Gastroesophageal sphincter (tissue), 4 donors: ENCODE data around the gene UMODL1. TPM values are rescaled to one million over a fixed set of nuclear protein-coding genes. Genes with fewer than 3 reads are reported as not detected.

ENCODE experiments used
- ATAC-seq: fragments of 150-250 bp; one replicate; pipeline ENCODE4 v1.9.1; 2016; ENCODE audit warnings: mild to moderate bottlenecking, moderate library complexity
- H3K27ac ChIP-seq, 4 donors: fragments of 200-600 bp; sonication (generic) in 3 of 4; 1 replicate in 3 of 4; 2 replicates in 1 of 4; pipeline ENCODE4 v1.5.1; 2016 to 2019
- H3K27me3 ChIP-seq: fragments of 200-600 bp; sonication (generic); one replicate; pipeline ENCODE4 v1.5.1; 2019
- H3K36me3 ChIP-seq, 2 donors: fragments of 200-600 bp; sonication (generic); one replicate each; pipeline ENCODE4 v1.5.1; 2019; ENCODE audit warnings: control low read depth in 1 of 2
- H3K4me1 ChIP-seq, 3 donors: fragments of 200-600 bp; sonication (generic); 1 replicate in 2 of 3; 2 replicates in 1 of 3; pipeline ENCODE4 v1.5.1; 2016 to 2019; ENCODE audit warnings: control low read depth in 2 of 3
- H3K4me3 ChIP-seq, 2 donors: fragments of 200-600 bp; sonication (generic); one replicate each; pipeline ENCODE4 v1.5.1; 2019; ENCODE audit warnings: mild to moderate bottlenecking in 1 of 2, moderate library complexity in 1 of 2
- H3K9me3 ChIP-seq, 3 donors: fragments of 200-600 bp; sonication (generic); one replicate each; pipeline ENCODE4 v1.5.1; 2017 to 2019; ENCODE audit warnings: control low read depth in 2 of 3
- EP300 ChIP-seq: sonication (generic); formaldehyde crosslinking; IDR thresholded peaks from one replicate; pipeline ENCODE4 v1.6.1; 2017; ENCODE audit warnings: antibody characterized with exemption, mild to moderate bottlenecking
- POLR2A ChIP-seq, 2 donors: fragments of 450-650 bp; IDR thresholded peaks; one replicate each; pipeline ENCODE4 v1.6.1; 2017; ENCODE audit warnings: antibody characterized with exemption in 2 of 2, mild to moderate bottlenecking in 2 of 2, moderate library complexity in 1 of 2
- POLR2AphosphoS5 ChIP-seq: sonication (generic); formaldehyde crosslinking; IDR thresholded peaks from one replicate; pipeline ENCODE4 v1.6.1; 2017; ENCODE audit warnings: antibody characterized with exemption
- WGBS, 2 donors: methylation state at CpG; one replicate each; pipeline ENCODE4 v1.1.5; 2018; ENCODE audit warnings: low coverage in 1 of 2; 5-methylcytosine and 5-hydroxymethylcytosine counted together
- total RNA-seq, 4 donors: library from RNA; depleted of rRNA; stranded (reverse); fragments of >200 nt; gene quantifications; one replicate each; pipeline ENCODE4 v1.1.0, GENCODE V29; 2016
- TF ChIP-seq, protein P1 (sequence below), 4 experiments: fragments of 200-600 bp in 2 of 4; fragments of 450-650 bp in 2 of 4; sonication (generic) in 1 of 4; IDR thresholded peaks; one replicate each; pipeline ENCODE4 v1.5.1; 2017 to 2019; ENCODE audit warnings: antibody characterized with exemption in 4 of 4, mild to moderate bottlenecking in 2 of 4, moderate library complexity in 2 of 4

UMODL1 gene
- total RNA-seq, 4 donors from 2014 or later = not detected

DNA sequence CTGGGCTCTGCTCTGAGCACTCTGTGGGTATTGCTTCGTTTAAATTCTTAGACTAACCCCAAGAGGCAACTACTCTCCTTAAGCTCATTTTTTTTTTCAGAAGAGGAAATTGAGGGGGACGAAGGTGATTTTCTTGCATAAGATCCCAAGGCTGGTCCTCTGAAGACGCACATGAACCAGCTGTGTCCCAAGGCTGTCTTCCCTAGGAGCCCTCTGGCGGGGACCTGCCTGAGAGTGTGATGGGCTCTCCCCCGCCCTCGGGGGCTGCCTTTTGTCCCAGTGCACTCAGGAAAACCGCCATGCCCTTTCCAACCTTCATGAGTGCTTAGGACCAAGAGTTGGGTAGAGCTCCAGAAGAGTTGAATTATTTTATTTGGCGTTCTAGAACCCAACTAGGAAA is 21.7 kb downstream of the UMODL1 start:
- no peak for ATAC-seq
- WGBS, 2 donors = 55 to 74% methylated on average over 6 to 7 of the region's 8 CpGs
- H3K27me3 ChIP-seq = peaks cover 40% of the 10 kb centered on the region
- peaks cover 0 to 10% (median 0%) of the 10 kb centered on the region in 3 donors for H3K4me1 ChIP-seq
- H3K36me3 ChIP-seq = no peaks in the 10 kb centered on the region
- H3K9me3 ChIP-seq = peaks cover 0 to 15% (median 0%) of the 10 kb centered on the region in 3 donors
- H3K4me3 ChIP-seq = no peak overlapping the region
- H3K27ac ChIP-seq = no peak overlapping the region
- TF ChIP-seq EP300 (no peak), POLR2AphosphoS5 (no peak), POLR2A (IDR thresholded peaks at IDR 0.05) (no peak)
- TF ChIP-seq, protein P1, sequence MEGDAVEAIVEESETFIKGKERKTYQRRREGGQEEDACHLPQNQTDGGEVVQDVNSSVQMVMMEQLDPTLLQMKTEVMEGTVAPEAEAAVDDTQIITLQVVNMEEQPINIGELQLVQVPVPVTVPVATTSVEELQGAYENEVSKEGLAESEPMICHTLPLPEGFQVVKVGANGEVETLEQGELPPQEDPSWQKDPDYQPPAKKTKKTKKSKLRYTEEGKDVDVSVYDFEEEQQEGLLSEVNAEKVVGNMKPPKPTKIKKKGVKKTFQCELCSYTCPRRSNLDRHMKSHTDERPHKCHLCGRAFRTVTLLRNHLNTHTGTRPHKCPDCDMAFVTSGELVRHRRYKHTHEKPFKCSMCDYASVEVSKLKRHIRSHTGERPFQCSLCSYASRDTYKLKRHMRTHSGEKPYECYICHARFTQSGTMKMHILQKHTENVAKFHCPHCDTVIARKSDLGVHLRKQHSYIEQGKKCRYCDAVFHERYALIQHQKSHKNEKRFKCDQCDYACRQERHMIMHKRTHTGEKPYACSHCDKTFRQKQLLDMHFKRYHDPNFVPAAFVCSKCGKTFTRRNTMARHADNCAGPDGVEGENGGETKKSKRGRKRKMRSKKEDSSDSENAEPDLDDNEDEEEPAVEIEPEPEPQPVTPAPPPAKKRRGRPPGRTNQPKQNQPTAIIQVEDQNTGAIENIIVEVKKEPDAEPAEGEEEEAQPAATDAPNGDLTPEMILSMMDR (IDR thresholded peaks at IDR 0.05) = no peak

DNA sequence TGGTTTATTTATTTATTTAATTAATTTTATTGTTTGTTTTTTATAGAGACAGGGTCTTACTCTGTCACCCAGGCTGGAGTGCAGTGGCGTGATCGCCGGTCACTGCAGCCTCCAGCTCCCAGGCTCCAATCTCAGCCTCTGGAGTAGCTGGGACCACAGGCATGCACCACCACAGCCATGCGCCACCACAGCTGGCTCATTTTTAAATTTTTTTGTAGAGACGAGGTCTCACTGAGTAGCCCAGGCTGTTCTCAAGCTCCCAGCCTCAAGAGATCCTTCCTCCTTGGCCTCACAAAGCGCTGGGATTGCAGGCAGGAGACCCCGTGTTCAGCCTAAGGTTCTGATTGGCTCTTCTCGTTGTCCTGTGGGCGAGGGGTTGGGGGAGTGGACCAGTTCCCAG is 22.1 kb downstream of the UMODL1 start:
- Histone ChIP-seq H3K27ac (no peak overlapping the region), H3K4me1 (peaks cover 0 to 14% (median 0%) of the 10 kb centered on the region in 3 donors), H3K27me3 (peaks cover 40% of the 10 kb centered on the region), H3K4me3 (no peak overlapping the region), H3K9me3 (peaks cover 0 to 15% (median 0%) of the 10 kb centered on the region in 3 donors), H3K36me3 (no peaks in the 10 kb centered on the region)
- TF ChIP-seq EP300 = no peak
- TF ChIP-seq POLR2A (IDR thresholded peaks at IDR 0.05) = no peak
- TF ChIP-seq, protein P1 (IDR thresholded peaks at IDR 0.05) = no peak
- TF ChIP-seq POLR2AphosphoS5 = no peak
- no peak for ATAC-seq
- WGBS, 2 donors = 84% methylated on average over 6 of the region's 9 CpGs; no CpG with 5 or more reads in 1 of the 2 donors

DNA sequence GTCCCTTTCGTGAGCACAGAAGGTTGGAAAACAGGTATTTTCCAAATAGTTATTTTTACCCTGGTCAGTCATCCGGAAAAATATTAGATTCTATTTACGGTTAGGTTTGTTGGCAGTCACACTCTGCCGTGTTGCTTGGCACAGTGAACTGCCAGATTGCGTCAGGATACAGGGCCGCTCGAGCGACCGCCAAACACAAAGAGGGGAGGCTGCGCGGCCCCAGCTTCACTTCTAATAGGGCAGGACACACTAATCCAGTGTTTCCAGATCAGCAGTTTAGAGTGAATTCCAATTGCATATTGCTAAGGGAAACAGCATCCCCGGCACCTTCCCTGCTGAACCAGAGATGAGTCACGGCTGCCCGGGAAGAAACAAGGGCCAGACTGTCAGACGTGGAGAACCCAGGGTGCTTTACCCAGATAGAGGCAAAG is 22.9 kb downstream of the UMODL1 start:
- Histone ChIP-seq H3K27ac (no peak overlapping the region), H3K4me3 (no peak overlapping the region), H3K27me3 (peaks cover 40% of the 10 kb centered on the region), H3K9me3 (peaks cover 0 to 15% (median 0%) of the 10 kb centered on the region in 3 donors), H3K4me1 (peaks cover 0 to 16% (median 0%) of the 10 kb centered on the region in 3 donors), H3K36me3 (no peaks in the 10 kb centered on the region)
- TF ChIP-seq EP300 (no peak), POLR2AphosphoS5 (peak; percentile 60)
- ATAC-seq = peak; percentile 39
- 62 to 66% methylated on average over 4 of the region's 15 CpGs for WGBS, 2 donors

DNA sequence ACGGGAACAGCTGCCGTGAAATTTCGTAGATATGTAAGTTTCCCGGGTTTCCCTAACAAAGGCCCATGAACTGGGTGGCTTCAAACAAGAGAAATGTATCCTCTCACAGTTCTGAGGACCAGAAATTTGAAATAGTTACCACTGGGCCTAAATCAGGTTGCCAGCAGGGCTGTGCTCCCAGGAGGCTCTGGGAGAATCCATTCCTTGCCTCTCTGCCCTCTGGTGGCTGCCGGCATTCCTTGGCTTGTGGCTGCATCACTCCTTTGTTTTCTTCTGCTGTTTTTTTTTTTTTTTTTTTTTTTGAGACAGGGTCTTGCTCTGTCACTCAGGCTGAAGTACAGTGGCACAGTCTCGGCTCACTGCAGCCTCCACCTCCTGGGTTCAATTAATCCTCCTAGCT is 23.7 kb downstream of the UMODL1 start:
- no peak for ATAC-seq
- WGBS, 2 donors = 100% methylated on average over 5 of the region's 6 CpGs; no CpG with 5 or more reads in 1 of the 2 donors
- no peaks in the 10 kb centered on the region for H3K36me3 ChIP-seq
- H3K4me3 ChIP-seq = no peak overlapping the region
- H3K9me3 ChIP-seq = peaks cover 0 to 15% (median 0%) of the 10 kb centered on the region in 3 donors
- H3K27me3 ChIP-seq = peaks cover 40% of the 10 kb centered on the region
- no peak overlapping the region for H3K27ac ChIP-seq
- H3K4me1 ChIP-seq = peaks cover 0 to 16% (median 0%) of the 10 kb centered on the region in 3 donors
- no peak for TF ChIP-seq POLR2AphosphoS5
- no peak for TF ChIP-seq EP300
- TF ChIP-seq, protein P1 (IDR thresholded peaks at IDR 0.05) = no peak
- TF ChIP-seq POLR2A (IDR thresholded peaks at IDR 0.05) = no peak

DNA sequence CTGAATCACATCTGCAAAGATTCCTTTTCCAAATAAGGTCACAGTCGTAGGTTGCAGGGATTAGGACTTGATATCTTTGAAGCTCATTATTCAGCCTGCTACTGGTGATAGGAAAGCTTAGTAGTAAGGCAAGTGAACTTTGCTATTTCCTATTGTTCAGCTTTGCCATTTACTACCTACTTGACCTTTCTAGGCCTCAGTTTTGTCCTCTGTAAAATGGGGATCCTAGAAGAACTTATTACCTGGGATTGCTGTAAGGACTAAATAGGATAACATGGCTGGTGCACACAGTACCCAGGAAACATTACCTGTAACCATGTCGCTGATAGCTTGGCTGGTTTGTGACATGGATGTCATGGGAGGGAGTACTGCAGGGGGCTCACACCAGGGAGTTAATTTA is 24.5 kb downstream of the UMODL1 start:
- TF ChIP-seq EP300 = no peak
- TF ChIP-seq POLR2A (IDR thresholded peaks at IDR 0.05) = no peak
- no peak for TF ChIP-seq POLR2AphosphoS5
- TF ChIP-seq, protein P1 (IDR thresholded peaks at IDR 0.05) = no peak
- Histone ChIP-seq H3K4me1 (peaks cover 0 to 16% (median 0%) of the 10 kb centered on the region in 3 donors), H3K27me3 (peaks cover 33% of the 10 kb centered on the region), H3K4me3 (no peak overlapping the region), H3K27ac (no peak overlapping the region), H3K9me3 (peaks cover 0 to 15% (median 0%) of the 10 kb centered on the region in 3 donors), H3K36me3 (no peaks in the 10 kb centered on the region)
- ATAC-seq = no peak
- 92 to 93% methylated on average over 1 to 2 of the region's 2 CpGs for WGBS, 2 donors
